Stimulated activated CD4-positive, alpha-beta T cell treated with anti-CD3 and anti-CD28 coated beads, Interleukin-12 subunit alpha, Interleukin-12 subunit beta, amount 100 ng/mL, for 48 hours (primary cell): ENCODE data around the gene ELAPOR2.
"Not testable (repeated sequence)": the region's sequence is repeated elsewhere in the genome, so short reads cannot be mapped to it uniquely, and the experiment has no call there.

Source experiments
- DNase-seq, 3 donors: peaks; one replicate each; pipeline ENCODE4 v3.0.0-alpha.2; 2020; ENCODE audit warnings: low read depth in 2 of 3, low spot score in 1 of 3

The ELAPOR2 gene

GRCh38 chr7:87059525-87060287 is at the start of gene ELAPOR2:
ELAPOR2 (minus strand) TSS chr7:87059654; CDS start chr7:87059513, 141 bp downstream.
- DNase-seq: peak; percentile 41 to 76 (median 63)

- no peak for DNase-seq
Measured at GRCh38 chr7:87107949-87108776, 48.7 kb upstream of the ELAPOR2 start.

GRCh38 chr7:87106974-87107612 is 47.6 kb upstream of the ELAPOR2 start:
- no peak for DNase-seq

GRCh38 chr7:87105401-87105800 is 45.9 kb upstream of the ELAPOR2 start:
- DNase-seq: no peak

GRCh38 chr7:87100326-87100725 is 40.9 kb upstream of the ELAPOR2 start:
- no peak for DNase-seq

- not testable (repeated sequence) for DNase-seq
Measured at GRCh38 chr7:87097375-87097774, 37.9 kb upstream of the ELAPOR2 start.

- no peak for DNase-seq
Measured at GRCh38 chr7:87094322-87094721, 34.9 kb upstream of the ELAPOR2 start.

- no peak for DNase-seq
Measured at GRCh38 chr7:87092568-87093091, 33.2 kb upstream of the ELAPOR2 start.

GRCh38 chr7:87091487-87092066 is 32.1 kb upstream of the ELAPOR2 start:
- no peak for DNase-seq

GRCh38 chr7:87083865-87084519 is 24.5 kb upstream of the ELAPOR2 start:
- no peak for DNase-seq

GRCh38 chr7:87082675-87083074 is 23.2 kb upstream of the ELAPOR2 start:
- DNase-seq: no peak

- no peak for DNase-seq
Measured at GRCh38 chr7:87075671-87076404, 16.4 kb upstream of the ELAPOR2 start.

GRCh38 chr7:87067788-87068187 is 8.3 kb upstream of the ELAPOR2 start:
- no peak for DNase-seq

- no peak for DNase-seq
Measured at GRCh38 chr7:87060288-87060537, 759 bp upstream of the ELAPOR2 start.

- no peak for DNase-seq
Measured at GRCh38 chr7:87058744-87059524, 520 bp downstream of the ELAPOR2 start.

- no peak for DNase-seq
Measured at GRCh38 chr7:87057210-87057609, 2.2 kb downstream of the ELAPOR2 start.

GRCh38 chr7:87056346-87056745 is 3.1 kb downstream of the ELAPOR2 start:
- DNase-seq: no peak

GRCh38 chr7:87048839-87049238 is 10.6 kb downstream of the ELAPOR2 start:
- no peak for DNase-seq

- no peak for DNase-seq
Measured at GRCh38 chr7:87046456-87046855, 13.0 kb downstream of the ELAPOR2 start.
